Measurements from ENCODE around the gene HACD2.

DNA sequence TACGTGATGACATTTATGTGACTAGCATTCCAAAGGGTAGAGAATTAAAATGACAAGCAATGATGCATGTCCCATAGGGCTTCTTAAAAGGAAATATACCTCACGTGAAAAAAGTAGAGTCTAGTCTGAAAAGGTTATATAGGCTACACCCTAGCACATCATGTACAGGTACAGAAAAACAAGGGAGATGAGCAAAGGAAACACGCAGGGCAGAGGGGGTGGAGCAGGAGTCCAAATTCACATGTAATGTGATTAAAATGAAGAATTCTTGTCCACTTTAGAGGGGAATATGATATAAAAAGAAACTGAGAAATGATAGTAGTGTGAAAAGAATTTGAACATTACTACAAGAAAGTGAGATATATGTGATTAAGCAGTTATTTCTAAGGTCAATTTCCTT, 59.4 kb downstream of the HACD2 start:
- TF ChIP-seq NRF1 (IDR thresholded peaks at IDR 0.05; ENCODE audit: low read depth, low read length): no peak
- TF ChIP-seq EZH2phosphoT487 (IDR thresholded peaks at IDR 0.05; ENCODE audit: borderline replicate concordance, low read depth): no peak
- no peak for TF ChIP-seq POLR2AphosphoS5 (IDR thresholded peaks at IDR 0.05; ENCODE audit: low read depth, low read length)
- TF ChIP-seq EP300 (IDR thresholded peaks at IDR 0.05; ENCODE audit: borderline replicate concordance in 1 of 2, low read depth in 1 of 2, low read length in 1 of 2): no peak
- TF ChIP-seq, protein P1, sequence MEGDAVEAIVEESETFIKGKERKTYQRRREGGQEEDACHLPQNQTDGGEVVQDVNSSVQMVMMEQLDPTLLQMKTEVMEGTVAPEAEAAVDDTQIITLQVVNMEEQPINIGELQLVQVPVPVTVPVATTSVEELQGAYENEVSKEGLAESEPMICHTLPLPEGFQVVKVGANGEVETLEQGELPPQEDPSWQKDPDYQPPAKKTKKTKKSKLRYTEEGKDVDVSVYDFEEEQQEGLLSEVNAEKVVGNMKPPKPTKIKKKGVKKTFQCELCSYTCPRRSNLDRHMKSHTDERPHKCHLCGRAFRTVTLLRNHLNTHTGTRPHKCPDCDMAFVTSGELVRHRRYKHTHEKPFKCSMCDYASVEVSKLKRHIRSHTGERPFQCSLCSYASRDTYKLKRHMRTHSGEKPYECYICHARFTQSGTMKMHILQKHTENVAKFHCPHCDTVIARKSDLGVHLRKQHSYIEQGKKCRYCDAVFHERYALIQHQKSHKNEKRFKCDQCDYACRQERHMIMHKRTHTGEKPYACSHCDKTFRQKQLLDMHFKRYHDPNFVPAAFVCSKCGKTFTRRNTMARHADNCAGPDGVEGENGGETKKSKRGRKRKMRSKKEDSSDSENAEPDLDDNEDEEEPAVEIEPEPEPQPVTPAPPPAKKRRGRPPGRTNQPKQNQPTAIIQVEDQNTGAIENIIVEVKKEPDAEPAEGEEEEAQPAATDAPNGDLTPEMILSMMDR (IDR thresholded peaks at IDR 0.05): no peak
- no peak for TF ChIP-seq MXI1 (IDR thresholded peaks at IDR 0.05; ENCODE audit: low read depth, low read length)
- TF ChIP-seq RAD21 (IDR thresholded peaks at IDR 0.05; ENCODE audit: low read length): no peak
- TF ChIP-seq YY1 (IDR thresholded peaks at IDR 0.05; ENCODE audit: low read depth): no peak
- TF ChIP-seq FOXM1 (IDR thresholded peaks at IDR 0.05; ENCODE audit: low read depth): no peak
- TF ChIP-seq GABPA (IDR thresholded peaks at IDR 0.05; ENCODE audit: low read depth): no peak
- no peak for TF ChIP-seq SMC3 (IDR thresholded peaks at IDR 0.05; ENCODE audit: low read depth, low read length)
- TF ChIP-seq, protein P2, sequence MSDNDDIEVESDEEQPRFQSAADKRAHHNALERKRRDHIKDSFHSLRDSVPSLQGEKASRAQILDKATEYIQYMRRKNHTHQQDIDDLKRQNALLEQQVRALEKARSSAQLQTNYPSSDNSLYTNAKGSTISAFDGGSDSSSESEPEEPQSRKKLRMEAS (IDR thresholded peaks at IDR 0.05; ENCODE audit: low read depth): no peak

Measured in SK-N-SH (cell line).